GM12892 (cell line): Measurements from ENCODE around the gene RPTN.

Source experiments
- POLR2A ChIP-seq: IDR thresholded peaks from 2 replicates; pipeline ENCODE4 v1.6.1; 2011; ENCODE audit warnings: low read depth, low read length, control low read depth
- POLR2AphosphoS5 ChIP-seq: IDR thresholded peaks from 2 replicates; pipeline ENCODE4 v1.6.1; 2011; ENCODE audit warnings: low read depth, low read length, control low read depth

DNA sequence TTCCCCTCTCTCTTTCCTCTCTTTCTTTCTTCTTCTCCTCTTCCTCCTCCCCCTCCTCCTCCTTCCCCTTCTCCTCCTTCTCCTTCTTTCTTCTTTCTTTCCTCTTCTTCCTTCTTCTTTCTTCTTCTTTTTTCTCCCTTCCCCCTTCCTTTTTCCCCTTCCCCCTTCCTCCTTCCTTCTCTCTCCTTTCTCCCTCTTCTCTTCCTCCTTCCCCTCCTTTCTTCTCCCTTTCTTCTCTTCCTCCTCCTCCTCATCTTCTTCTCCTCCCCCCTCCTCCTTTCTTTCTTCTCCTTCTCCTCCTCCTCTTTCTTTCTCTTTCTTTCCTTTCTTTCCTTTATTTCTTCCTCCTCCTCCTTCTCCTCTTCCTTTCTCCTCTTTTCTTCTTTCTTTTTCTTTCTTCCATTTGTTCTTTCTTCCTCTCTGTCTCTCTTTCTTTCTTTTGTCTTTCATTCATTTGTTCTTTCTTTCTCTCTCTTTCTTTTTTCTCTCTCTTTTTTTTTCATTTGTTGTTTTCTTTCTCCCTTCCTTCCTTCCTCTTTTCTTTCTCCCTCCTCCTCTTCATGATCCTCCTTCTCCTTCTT lies 38.4 kb upstream of the RPTN start:
- TF ChIP-seq POLR2AphosphoS5 (no peak), POLR2A (no peak)
